ENCODE results near the gene COL27A1. TPM values are rescaled to one million over a fixed set of nuclear protein-coding genes. Genes with fewer than 3 reads are reported as not detected.

COL27A1 gene
- total RNA-seq, 3 donors from 2014 or later, result 3.1 to 13.6 (median 4.0) TPM

DNA sequence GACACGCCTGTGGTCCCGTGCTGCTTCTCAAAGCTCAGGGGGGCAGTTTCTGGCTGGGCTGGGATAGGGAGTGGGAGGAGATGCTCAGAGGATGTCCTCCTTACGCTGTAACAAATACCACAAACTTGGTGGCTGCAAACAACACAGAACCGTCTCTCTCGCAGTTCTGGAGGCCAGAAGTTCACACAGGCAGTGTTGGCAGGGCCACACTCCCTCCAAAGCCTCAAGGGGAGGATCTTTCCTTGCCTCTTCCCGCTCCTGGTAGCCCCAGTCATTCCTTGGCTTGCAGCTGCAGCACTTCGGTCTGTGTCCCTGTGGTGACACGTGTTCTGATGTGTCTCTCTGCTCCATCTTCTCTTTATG lies 157.2 kb downstream of the COL27A1 start:
- Histone ChIP-seq H3K36me3 (ENCODE audit: low read depth) (no peaks in the 10 kb centered on the region), H3K4me3 (no peak overlapping the region), H3K4me1 (ENCODE audit: low read depth) (no peaks in the 10 kb centered on the region), H3K9me3 (no peaks in the 10 kb centered on the region)
- ATAC-seq (no peak), DNase-seq (peak in 1 of 3 donors; percentile 10)
- TF ChIP-seq, protein P1, sequence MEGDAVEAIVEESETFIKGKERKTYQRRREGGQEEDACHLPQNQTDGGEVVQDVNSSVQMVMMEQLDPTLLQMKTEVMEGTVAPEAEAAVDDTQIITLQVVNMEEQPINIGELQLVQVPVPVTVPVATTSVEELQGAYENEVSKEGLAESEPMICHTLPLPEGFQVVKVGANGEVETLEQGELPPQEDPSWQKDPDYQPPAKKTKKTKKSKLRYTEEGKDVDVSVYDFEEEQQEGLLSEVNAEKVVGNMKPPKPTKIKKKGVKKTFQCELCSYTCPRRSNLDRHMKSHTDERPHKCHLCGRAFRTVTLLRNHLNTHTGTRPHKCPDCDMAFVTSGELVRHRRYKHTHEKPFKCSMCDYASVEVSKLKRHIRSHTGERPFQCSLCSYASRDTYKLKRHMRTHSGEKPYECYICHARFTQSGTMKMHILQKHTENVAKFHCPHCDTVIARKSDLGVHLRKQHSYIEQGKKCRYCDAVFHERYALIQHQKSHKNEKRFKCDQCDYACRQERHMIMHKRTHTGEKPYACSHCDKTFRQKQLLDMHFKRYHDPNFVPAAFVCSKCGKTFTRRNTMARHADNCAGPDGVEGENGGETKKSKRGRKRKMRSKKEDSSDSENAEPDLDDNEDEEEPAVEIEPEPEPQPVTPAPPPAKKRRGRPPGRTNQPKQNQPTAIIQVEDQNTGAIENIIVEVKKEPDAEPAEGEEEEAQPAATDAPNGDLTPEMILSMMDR (IDR thresholded peaks at IDR 0.05), result no peak
- intact Hi-C loops (cut with DNase I, micrococcal nuclease), result no loop called here

DNA sequence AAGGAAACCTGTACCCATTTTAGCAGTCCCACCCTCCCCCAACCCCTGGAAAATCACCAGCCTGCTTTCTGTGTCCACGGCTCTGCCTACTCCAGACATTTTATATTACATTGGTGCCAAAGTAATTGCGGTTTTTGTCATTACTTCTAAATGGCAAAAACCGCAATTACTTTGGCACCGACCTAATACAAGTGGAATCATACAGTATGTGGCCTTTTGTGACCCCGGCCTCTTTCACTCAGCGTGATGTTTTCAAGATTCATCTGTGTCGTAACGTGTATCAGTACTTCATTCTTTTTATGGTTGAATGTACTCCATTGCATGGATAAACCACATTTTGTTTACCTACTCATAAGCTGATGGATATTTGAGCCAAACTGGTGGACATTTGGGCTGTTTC lies 157.8 kb downstream of the COL27A1 start:
- Histone ChIP-seq H3K36me3 (ENCODE audit: low read depth) (no peaks in the 10 kb centered on the region), H3K4me3 (no peak overlapping the region), H3K9me3 (no peaks in the 10 kb centered on the region), H3K4me1 (ENCODE audit: low read depth) (no peaks in the 10 kb centered on the region)
- TF ChIP-seq, protein P1 (IDR thresholded peaks at IDR 0.05), result no peak
- no peak for ATAC-seq
- DNase-seq, result peak in 1 of 3 donors; percentile 4
- intact Hi-C loops (cut with DNase I, micrococcal nuclease), result no loop called here

DNA sequence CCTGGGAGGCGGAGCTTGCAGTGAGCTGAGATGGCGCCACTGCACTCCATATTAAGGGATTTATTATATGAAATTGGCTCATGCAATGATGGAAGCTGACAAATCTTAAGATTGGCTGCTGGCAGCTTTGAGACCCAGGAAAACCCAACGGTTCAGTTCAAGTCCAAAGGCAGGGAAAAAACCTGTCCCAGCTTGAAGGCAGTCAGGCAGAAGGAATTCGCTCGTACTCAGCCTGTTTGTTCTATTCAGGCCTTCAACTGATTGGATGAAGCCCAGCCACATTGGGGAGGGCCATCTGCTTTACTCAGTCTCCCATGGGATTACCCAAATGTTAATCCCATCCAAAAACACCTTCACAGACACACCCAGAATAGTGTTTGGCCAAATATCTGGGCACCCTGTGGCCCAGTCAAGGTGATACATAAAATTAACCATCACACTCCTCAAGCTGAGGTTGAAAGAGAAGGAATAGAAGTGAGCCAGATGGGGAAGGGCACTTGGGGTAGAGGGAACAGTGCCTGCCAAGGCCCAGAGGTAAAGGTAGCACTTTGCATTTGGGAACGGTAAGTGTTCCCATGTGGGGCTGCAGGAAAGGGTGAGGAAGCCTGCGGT lies 159.0 kb downstream of the COL27A1 start:
- Histone ChIP-seq H3K4me3 (no peak overlapping the region), H3K4me1 (ENCODE audit: low read depth) (no peaks in the 10 kb centered on the region), H3K9me3 (no peaks in the 10 kb centered on the region), H3K36me3 (ENCODE audit: low read depth) (no peaks in the 10 kb centered on the region)
- intact Hi-C loops (cut with DNase I, micrococcal nuclease), result no loop called here
- TF ChIP-seq, protein P1 (IDR thresholded peaks at IDR 0.05), result no peak
- DNase-seq (no peak), ATAC-seq (no peak)

DNA sequence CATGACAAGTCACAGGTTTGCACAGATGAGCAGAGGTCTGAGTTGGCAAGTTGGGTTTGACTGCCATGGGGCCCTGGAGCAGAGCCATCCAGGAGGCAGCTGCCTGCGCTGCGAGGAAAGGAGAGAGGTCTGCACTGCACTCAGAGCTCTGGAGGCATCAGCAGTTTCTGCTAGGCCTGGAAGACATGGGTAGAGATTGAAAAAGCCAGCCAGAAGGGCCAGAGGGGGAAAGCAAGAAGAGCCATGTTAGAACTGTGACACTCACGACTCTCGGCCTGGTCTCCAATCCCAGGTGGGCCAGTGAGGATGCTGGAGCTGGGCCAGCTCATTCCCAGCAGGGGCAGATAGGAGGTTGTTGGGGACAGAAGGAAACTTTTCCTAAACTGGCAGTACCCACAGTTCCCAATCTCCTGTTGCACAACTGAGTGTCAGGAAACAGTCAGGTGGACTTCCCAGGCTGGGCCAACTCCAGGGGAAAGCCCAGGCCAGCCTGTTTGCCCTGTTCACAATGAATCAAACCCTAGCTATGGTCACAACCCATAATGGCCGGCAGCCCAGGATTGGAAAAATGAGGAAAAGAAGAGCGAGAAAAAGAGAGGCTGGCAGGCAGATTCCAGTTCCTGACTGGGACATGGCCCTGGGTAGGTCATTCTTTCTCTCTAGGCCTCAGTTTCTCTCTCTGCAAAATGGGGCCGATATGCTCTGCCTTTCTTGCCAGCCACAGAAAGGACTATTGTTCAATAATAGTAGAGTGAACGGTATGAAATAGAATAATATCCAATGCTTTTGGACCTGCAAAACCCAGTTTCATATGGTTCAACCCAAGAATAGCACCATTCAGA lies 159.8 kb downstream of the COL27A1 start:
- no peaks in the 10 kb centered on the region for H3K36me3 ChIP-seq (ENCODE audit: low read depth)
- no peak overlapping the region for H3K4me3 ChIP-seq
- TF ChIP-seq, protein P1 (IDR thresholded peaks at IDR 0.05), result no peak
- ATAC-seq, result no peak
- intact Hi-C loops (cut with DNase I, micrococcal nuclease), result no loop called here
- DNase-seq, result peak in 1 of 3 donors; percentile 33
- no peaks in the 10 kb centered on the region for H3K4me1 ChIP-seq (ENCODE audit: low read depth)
- no peaks in the 10 kb centered on the region for H3K9me3 ChIP-seq

DNA sequence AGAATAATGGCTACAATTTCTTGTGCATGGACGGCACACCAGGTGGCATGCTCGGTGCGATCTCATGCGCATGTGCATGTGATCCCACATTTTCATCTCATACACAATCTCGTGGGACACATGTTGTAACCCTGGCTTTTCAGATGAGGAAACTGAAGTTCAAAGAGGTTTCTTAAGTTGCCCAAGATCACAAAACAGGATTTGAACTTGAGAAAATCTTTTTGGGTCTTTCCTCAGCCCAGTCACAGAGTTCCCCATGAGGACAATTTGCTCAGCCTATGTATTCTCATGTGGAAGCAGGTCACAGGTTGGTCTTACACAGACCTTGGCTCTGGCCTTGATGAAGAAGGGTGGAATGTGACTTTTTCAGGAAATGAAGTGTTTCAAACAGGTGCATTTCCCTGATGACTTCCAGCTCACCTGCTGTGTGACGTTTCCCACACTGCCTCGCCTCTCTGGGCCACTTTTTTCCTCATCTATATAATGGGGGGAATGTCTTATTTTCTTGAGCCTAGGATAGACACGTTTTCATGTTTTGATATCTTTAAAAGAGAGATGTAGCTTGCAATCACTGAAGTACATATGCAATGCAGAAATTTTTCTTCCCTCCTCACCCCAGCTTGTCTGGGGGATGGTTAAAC lies 160.5 kb downstream of the COL27A1 start:
- intact Hi-C loops (cut with DNase I, micrococcal nuclease), result no loop called here
- no peak for ATAC-seq
- peak in 1 of 3 donors; percentile 13 for DNase-seq

More for the DNA sequence above, 160.5 kb downstream of the COL27A1 start:
- no peaks in the 10 kb centered on the region for H3K9me3 ChIP-seq
- H3K36me3 ChIP-seq (ENCODE audit: low read depth), result no peaks in the 10 kb centered on the region
- no peak overlapping the region for H3K4me3 ChIP-seq
- TF ChIP-seq, protein P1 (IDR thresholded peaks at IDR 0.05), result no peak
- no peaks in the 10 kb centered on the region for H3K4me1 ChIP-seq (ENCODE audit: low read depth)
